HG02938 (cell line): ENCODE results near the gene SAMD7.

Experiments
- ATAC-seq: cut with Tn5 transposase; IDR thresholded peaks from one replicate; pipeline ENCODE4 v1.9.1; 2021; ENCODE audit warnings: mild to moderate bottlenecking, moderate library complexity; ENCODE audit not compliant: unreplicated experiment

Gene SAMD7

DNA sequence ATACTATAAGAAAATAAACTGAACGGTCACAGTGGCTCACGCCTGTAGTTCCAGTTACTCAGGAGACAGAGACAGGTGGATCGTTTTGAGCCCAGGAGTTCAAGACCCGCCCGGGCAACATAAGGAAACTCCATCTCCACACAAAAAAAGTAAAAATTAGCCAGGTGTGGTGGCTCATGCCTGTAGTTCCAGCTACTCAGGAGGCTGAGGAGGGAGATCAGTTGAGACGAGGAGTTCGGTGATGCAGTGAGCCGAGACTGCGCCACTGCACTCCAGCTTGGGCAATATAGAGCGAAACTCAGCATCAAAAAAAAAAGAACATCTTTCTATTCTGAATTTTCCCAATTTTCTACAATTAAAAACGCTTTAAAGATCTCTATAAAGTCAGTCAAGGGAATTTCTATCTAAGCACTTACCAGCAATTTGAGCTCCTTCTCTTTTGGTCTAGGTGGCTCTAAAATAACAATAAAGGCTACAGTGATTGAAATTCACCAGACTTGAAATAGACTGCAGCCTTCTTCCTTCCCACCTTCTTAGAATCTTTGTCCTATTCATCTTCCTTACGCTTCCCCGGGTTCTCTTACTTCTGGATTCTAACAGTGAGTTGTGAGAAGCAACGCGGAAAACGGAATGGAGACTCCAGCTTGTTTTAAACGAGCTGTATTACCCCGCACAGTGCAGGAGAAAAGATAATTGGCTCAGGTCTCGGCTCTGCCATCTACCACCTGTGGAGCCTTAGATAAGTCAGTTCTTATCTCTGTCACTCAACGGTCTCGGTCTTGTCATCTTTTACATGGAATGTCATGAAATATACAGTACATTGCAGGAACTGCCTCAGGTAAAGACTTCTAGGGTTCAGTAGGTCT is 54.4 kb downstream of the SAMD7 start:
- peak; percentile 31 for ATAC-seq

DNA sequence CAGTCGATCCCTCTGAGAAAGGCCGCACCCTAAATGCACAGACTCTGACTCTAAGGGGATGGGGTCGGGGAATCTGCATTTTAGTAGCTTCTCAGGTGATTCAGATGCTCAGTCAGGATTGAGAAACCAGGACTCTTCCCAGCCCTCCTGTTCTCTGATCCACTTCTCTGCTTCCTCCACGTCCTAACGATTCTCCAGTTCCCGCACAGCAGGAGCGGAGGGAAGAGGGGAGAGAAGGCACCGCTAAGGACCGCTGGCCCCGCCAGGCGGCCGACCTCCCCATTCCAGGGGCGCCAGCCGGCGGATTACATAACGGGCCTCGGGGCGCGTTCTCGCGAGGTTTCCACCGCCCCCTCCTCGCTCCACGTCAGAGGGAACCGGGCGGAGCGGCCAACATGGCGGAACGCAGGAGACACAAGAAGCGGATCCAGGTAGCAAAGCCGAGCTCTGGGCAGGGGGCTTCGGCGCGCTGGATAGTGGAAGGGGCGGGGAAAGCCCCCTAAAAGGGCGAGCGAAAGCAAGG is 55.1 kb downstream of the SAMD7 start, which contains the start of gene SEC62:
SEC62 (plus strand) TSS at position 380 of the 523 bp plus-strand sequence; CDS start at position 396, 16 bp downstream.
- ATAC-seq: peak; percentile 92

GRCh38 chr3:169966951-169967915 is 55.9 kb downstream of the SAMD7 start:
- ATAC-seq: peak; percentile 38

GRCh38 chr3:169968224-169968885 is 57.0 kb downstream of the SAMD7 start:
- no peak for ATAC-seq

DNA sequence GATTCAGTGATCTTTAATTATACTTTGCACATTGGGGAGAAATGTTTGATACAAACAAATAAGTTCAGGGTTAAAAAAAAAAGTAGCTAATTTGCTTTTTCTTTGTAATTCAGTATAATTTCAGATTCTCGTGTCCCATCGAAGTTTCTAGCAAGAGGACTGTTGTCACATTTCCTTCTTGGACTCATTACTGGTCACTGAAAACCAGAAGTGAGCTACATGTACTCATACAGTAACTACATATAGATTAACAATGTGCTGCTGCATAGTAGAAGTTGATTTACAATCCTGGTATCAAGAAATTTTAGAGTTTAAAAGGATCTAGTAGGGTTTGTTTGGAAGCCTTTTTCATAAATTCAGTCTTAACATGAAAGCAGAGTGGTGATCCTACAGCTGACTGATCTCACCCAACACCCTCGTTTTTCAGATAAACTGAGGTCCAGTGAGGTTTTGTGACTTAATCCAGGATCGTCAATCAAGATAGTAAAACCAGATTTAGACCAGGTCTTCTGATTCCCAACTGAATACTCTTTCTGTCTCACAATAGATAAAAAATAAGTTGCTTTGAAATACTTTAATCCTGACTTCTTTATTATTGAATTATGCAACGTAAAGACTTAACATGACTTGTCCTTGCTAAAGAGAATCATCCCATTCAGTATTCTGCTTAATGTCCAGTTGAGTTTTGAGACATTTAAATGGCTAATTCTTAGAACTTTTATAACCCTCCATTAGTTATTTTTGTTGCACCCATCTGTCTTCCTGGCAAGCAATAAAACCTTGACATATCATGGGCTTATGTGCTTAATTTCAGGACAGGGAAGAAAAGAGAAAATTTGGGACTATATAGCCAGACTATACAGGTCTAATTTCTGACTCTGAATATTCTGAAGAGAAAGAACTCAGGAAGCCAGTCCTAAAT is 58.1 kb downstream of the SAMD7 start:
- no peak for ATAC-seq

GRCh38 chr3:169970847-169971246 is 59.5 kb downstream of the SAMD7 start:
- ATAC-seq: no peak

DNA sequence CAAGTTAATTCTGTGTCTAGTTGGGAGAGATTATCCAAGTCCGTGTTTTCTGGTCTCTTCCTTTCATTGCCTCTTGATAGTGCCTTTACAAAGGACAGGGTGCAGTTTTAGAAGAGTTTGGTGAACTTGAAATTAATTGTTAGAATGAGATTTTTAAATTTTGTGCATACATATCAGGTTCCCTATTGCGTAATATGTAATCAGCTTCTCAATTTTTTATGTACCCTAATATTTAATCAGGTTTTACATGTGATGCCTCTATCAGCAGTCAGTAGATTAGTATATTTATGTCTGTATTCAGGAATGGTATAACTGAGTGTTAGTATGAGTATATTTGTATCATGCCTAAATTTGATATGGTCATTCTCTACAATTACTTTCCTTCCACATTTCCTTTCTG is 60.1 kb downstream of the SAMD7 start:
- no peak for ATAC-seq

DNA sequence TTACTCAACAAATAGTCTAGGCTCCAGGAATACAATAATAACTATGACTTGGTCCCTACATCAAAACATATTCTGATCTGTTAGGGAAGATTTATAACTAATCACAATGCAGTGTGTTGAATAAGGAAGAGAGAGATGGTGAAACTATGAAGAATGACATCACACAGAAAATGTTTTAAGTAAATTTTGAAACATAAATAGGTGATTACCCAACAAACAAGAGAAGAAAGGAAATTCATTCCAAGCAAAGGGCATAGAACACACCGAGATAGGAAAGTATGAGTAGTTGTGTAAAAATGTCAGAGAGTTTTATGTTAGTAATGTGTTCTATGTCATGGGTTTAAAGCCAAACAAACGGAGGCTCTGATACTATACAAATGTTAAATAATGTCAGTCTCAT is 68.7 kb downstream of the SAMD7 start:
- no peak for ATAC-seq

GRCh38 chr3:169984292-169984691 is 72.9 kb downstream of the SAMD7 start:
- no peak for ATAC-seq
